HTERT RPE-1 (cell line): ENCODE measurements around the gene C20orf96.
"Not testable (repeated sequence)": the region's sequence is repeated elsewhere in the genome, so short reads cannot be mapped to it uniquely, and the experiment has no call there.

Source experiments
- in situ Hi-C: fragments of 300-500 bp; cut with MboI; formaldehyde crosslinking; loops from 4 replicates; pipeline ENCODE4 v1.14.3; 2020; ENCODE audit warnings: low sequenced_read_pairs

The C20orf96 gene

DNA sequence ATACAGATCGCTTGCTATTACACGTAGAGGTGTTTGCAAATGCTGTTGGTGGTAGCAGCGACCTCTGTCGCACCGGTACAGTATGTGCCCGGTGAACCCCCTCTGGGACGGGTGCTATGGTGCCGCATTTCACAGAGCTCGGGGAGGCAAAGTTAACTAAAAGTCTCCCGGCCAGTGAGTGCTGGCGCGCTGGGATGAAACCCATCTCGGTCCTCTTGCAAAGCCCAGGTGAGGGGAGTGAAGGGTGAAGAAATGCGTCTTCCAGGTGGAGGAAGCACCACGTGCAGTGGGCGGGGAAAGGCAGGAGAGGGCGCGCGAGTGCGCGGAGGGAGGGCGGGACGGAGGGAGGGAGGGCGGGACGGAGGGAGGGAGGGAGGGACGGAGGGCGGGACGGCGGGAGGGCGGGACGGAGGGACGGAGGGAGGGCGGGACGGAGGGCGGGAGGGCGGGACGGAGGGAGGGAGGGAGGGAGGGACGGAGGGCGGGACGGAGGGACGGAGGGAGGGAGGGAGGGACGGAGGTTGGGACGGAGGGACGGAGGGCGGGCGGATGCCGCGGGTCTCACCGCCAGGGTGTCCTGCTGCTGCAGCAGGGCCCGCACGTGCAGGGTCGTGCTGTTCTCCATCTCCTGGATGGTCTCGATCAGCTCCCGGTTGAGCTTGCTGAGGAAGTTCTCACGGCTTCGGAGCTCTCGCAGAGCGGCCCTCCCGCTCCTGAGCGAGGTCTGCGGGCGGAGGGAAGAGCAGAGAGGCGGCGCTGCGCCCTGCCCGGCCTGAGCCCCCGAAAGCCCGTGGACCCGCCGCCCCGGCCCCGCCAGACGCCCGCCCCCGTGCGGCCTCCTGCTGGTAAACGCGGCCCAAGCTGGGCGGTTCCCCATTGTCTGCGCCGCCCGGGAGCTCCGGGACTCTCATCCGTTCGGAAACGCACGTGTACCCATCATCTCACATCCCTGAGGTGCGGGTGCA is 11.7 kb downstream of the C20orf96 start:
- in situ Hi-C loops, result no loop called here

DNA sequence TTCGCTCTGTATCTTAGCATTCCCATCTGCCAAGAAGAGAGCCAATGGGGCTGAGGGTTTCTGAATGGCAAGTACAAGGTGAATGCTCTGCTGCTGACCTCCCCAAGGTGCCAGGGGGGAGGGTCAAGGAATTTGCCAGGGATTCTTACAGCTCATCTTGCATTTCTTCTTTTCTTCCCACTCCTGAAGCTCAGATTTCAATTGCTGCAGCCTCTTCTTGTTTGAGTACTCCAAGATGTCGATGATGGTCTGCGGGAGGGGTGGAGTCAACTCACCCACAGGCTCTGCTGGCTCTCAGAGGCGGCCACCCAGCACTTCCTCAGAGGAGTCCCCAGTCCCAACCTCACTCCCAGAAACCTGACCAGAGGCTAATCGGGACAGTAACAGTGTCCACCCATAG is 12.4 kb downstream of the C20orf96 start:
- in situ Hi-C loops, result no loop called here

DNA sequence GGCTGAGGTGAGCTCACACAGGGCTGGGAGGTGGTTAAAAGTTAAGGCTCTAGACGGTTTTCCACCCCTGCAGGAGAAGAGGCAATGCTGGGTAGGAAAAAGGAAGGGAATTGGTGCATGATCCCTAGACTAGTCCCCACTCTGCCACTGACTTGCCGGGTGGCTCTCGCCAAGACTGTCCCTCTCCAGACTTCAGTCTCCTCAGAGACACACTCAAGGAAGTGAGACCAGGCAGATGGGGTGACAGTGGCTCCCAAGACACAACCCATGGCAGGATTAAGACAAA is 13.1 kb downstream of the C20orf96 start:
- in situ Hi-C loops, result no loop called here

DNA sequence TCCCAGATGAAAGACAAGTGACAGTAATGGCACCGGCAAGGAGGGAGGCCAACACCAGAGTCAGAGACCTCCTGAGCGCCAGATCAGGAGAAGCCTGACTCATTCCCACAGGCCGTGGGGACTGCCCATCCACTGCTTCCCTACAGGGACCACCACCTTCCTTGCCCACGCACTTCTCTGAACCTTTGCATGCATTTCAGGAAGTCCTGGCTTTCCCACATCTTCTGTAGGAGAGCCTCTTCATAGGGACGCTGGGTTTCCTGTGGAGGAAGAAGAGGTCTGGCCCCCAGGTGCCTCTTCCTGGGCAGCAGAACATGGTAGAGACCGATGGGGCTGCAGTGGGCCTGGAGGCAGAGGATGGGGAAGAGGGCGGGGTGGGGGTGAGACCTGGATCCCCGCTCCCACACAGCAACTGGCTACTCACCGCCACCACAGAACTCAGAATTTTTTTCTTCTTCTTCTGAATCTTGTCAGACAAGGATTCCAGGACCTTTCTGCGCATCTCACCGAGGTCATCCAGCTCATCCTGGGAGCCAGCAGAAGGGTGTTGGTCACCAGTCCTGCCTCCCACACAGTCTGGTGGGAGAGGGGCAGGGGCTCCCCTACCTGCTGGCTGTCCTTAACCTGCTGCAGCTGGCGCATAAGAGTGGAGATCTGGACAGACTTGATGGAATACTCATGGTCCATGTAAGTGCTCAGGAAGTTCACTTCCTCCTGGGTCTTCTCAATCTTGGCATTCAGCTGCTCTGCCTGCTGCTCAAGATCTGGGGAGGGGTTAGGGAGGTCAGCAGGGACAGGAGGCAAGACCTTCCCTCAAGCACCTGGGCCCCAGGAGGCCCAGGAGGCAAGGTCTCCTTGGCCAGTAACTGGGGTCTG is 13.7 kb downstream of the C20orf96 start:
- in situ Hi-C loops, result no loop called here

DNA sequence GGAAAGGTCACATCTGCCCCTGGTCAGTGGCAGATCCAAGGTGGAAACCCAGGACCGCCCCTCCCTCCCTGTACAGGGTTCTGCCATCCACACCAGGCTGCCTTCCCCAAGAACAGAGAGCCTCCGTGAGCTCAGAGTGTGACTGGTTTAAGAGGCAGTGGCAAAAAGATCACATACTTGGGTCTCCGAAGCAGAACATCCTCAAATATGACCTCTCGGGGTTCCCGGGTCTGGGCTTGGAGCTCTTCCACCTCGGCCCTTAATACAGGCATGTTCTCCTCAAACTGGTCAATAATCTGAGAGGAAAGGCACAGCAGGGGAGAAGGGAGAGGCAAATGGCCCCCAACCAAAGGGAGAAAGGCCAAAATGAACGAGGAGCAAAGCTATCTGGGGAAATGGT is 14.8 kb downstream of the C20orf96 start:
- in situ Hi-C loops, result no loop called here

DNA sequence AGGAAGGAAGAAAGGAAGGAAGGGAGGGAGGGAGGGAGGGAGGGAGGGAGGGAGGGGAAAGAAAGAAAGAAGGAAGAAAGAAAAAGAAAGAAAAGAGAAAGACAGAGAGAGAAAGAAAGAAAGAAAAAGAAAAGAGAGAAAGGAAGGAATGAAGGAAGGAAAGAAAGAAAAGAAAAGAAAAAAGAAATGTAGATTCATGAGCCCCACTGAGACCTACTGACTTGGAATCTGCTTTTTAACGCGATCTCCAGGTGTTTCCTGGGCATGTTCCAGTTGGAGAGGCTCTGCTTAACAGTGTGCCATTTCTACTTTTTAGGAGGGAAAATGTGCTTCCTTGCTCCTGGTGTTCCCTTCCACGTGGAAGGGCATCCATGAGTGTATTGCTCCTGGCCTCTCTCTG is 16.7 kb downstream of the C20orf96 start:
- in situ Hi-C loops, result no loop called here

DNA sequence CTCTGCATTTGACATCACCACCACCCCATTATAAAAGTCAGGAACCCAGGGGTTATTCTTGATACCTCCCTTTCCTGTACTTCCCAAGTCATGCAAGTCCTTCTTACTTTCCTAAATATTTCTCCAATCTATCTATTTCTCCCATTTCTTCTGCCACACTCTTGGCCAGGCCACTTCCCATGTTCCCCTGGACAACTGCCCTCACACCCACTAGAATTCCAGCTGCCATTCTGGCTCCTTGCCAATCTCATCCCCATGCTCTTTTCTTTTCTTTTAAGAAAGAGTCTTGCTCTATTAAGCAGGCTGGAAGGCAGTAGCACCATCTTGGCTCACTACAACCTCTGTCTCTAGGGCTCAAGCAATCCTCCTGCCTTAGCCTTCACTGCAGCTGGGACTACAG is 17.8 kb downstream of the C20orf96 start:
- in situ Hi-C loops, result no loop called here

DNA sequence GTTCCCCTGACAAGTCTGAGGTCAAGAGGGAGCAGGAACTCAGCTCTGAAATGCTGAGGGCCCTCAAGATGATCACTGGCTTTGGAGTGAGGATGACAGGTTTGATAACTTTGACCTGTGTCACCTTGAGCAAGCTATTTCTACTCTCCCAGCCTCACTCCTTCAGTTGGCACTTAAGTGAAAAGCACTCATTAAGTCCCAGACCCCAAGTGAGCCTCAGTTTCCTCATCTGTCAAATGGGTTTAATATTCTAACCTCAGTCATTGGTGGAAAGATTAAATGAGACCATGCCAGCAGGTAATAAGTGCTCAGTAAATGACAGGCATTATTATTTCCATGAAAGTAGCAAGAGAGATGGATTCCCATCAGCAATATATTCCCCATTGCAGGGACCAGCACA is 19.0 kb downstream of the C20orf96 start:
- in situ Hi-C loops, result no loop called here

DNA sequence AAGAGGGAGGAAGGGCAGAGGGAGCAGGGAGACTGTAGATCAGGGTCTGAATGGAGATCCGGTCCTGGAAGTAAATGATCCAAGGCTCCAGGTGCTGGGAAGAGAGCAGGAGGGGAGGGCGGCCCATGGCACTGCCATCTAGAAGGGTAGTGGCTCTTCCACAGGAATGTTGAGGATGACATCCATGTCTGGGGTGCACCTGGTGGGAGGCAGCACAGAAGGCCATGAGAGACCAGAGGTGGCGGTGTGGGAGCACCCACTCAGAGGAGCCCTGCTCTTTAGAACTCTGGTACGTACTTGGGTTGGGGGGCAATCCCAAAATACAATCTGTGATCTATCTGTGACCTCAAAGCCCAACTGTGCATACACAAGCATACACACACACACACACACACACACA is 19.5 kb downstream of the C20orf96 start:
- in situ Hi-C loops, result no loop called here

DNA sequence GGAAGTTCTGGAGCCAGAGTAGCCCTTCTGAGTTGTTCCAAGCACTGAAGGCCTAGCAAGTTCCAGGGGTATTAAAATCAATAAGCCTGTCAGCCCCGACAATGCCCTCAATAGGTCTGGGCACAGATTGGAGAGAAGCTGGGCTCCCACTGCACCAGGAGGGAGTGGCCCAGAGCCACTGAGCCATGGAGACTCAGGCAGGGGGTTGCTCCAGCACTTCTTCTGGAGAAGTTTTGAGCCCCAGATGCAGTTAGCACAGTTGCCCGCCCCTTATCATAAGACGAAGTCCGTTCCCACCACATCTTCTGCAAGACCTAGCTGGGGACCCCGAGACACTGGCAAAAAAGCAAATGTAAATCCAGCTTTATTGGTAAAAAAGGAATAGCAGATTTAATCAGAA is 20.0 kb downstream of the C20orf96 start:
- in situ Hi-C loops, result no loop called here

DNA sequence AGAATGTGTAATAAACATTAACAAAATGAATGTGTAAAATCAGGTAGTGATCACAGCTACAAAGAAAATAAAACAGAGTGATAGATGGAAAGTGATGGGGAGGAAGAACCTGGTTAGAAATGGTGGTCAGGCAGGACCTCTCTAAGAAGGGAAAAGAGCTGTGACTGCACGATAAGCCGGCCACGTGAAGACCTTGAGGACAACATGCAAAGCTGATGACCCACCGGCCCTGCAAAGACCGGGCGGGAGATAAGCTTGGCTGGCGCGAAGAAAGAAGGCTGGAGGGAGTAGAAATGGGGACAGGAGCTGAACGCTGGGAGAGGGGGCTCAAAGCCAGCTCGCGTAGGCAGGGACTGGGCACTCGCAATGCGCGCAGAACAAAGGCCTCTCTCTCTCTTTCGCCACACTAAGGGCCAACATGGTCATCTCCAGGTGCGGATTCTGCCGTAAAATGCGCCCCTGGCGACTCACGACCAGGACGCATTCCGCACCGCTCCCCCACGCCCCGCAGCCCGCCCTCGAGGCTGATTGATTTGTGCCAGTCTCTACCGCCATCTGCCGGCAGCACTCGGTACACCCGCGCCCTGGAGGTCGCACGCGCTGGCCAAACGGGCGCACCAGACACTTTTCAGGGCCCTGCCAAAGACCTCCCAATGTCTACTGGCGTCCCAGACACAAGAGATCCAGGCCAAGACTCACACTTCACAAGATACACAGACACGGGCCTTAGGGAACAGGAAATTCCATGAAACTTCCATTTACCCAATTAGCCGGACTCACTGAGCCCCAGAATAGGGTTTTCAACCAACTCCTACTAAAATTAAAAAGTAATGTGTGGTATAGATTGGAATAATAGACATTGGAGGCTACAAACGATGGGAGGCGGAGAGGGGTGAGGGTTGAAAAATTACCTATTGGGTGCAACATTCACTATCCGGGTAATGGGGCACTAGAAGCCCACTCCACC is 23.7 kb downstream of the C20orf96 start:
- in situ Hi-C loops, result no loop called here

DNA sequence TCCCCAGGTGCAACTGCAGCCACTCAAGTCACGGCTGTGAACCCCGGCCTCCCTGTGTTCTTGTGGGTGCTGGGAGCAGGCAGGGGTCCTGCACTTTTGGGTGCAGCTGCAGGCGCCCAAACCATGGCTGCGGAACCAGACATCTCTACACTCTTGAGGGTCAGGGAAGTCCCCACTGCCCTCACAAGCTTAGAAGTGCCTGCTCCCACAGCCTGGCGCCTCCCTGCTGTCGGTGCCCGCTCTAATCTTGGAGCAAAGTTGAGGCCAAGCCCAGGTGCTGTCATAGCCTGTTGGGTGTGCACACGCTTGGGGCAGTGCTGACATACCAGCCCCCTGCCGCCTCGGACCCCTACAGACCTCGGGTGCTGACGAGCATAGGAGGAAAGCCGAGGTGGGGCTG is 26.8 kb downstream of the C20orf96 start:
- in situ Hi-C loops, result no loop called here

DNA sequence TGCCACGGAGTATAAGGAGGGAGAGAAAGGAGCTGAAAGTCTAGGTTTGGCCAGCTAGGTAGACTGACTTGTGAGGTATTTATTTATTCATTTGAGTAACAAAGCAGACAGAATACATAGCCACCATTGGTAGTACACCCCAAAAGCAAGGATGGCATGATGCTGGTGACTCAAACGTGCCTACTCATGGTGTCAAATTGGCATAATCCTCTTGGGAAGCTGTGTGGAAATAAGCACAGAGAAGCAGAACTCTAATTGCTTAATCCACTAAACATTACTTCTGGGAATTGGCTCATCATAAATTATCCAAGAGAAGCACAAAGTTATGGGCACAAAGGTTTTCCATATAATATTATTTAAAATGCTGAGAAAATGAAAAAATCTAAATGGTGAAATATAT is 30.6 kb downstream of the C20orf96 start:
- in situ Hi-C loops, result no loop called here

DNA sequence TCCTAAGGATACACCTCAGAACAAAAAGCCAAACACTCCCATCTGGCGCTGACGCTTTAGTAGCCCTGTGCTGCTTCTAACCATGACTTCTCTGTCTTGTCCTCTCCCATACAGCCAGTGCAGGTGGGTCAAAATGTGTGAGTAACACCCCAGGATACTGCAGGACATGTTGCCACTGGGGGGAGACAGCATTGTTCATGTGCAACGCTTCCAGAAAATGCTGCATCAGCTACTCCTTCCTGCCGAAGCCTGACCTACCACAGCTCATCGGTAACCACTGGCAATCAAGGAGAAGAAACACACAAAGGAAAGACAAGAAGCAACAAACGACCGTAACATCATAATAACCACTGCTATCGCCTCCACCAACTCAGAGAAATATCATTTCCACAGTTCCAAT is 31.6 kb downstream of the C20orf96 start:
- in situ Hi-C loops, result no loop called here

DNA sequence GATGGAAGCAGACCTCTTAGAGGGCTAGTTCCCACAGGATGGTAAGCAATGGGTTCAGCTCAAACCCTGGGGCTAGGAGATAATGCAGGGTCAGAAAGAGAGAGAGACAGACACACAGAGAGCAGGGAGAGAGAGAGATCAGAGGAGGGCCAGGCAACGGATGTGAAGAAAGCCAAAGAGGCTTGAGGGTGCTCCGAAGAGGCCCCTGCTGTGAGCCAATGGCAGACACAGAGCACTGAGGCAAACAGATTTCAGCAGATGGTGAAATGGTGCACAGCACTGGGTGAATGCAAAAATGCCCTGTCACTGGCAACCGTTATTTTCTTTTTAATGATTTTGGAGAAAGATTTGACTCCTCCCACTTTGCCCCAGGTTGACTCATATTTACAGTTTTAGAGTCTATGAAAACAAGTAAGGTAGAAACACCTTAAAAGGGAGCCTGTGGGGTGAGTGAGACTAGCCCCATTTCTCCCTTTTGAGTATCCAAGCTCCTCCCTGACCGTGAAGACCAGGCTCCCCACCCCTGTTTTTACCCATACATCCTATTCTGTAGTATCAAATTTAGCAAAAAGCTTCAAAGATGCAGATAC is 32.2 kb downstream of the C20orf96 start:
- in situ Hi-C loops, result no loop called here

DNA sequence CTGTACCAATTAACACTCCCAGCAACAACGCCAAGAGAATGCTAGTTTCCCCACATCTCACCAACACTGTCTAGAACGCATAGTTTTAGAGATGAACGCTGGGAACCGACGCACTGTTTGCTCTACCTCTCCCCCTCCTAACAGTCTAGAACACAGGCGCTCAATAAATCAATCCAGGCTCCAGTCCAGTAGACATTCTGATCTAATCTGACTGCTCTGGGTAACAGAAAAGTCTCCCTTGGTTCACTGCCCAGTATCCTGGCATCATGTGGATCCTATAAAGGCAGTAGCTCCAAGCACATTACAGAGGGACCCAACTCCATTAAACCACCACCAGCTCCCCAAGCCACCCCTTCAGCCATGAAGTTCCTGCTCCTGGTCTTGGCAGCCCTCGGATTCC is 33.1 kb downstream of the C20orf96 start, which contains the start of gene DEFB132:
TSS of gene DEFB132 (plus strand) at position 306 of the 400 bp plus-strand sequence. CDS start at position 361, 55 bp downstream.
- in situ Hi-C loops, result no loop called here

DNA sequence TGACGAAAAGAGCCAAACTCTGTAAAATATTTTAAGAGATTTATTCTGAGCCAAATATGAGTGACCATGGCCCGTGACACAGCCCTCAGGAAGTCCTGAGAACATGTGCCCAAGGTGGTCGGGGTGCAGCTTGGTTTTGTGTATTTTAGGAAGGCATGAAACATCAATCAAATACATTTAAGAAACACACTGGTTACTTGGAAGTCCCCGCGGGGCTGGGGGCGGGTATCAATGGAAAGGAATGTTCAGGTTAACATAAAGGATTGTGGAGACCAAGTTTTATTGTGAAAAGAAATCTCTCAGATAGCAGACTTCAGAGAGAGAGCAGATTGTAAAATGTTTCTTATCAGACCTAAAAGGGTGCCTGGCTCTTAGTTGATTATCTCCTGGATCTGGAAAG is 37.1 kb downstream of the C20orf96 start:
- in situ Hi-C loops, result not testable (repeated sequence)

DNA sequence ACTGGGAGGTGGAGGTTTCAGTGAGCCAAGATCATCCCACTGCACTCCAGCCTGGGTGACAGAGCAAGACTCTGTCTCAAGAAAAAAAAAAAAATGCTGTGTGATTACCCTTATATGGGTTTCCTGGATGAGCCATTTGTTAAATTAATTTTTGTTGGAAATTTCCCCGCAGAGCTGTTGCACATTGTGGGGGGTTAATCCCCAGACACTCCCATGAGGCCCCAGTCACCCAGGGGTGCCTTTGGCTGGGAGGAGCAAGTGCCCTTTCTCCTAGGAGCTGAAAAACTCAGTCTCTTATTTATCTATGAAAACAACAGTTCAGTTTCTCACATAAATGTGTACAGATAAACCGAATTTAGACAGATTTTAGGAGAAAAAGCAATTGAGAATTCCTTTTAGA is 37.7 kb downstream of the C20orf96 start:
- in situ Hi-C loops, result no loop called here

DNA sequence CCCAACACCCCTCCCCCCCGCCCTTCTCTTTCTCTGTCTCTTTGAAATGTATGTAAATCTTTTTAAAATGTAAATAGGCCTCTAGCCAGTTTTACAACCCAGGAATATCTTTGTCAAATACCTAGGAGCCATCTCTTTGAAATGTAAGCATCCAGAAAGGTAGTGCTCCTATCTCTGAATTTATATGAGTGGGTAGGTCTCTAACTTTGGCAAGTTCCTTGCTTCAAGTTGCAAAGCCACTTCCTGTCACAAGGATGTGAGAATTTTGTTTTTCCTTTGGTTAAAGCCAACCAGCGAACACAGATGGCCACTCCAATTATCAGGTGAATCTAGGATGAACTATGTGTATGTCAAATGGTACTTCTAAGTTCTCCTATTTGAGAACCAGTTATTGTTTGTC is 39.2 kb downstream of the C20orf96 start:
- in situ Hi-C loops, result no loop called here

DNA sequence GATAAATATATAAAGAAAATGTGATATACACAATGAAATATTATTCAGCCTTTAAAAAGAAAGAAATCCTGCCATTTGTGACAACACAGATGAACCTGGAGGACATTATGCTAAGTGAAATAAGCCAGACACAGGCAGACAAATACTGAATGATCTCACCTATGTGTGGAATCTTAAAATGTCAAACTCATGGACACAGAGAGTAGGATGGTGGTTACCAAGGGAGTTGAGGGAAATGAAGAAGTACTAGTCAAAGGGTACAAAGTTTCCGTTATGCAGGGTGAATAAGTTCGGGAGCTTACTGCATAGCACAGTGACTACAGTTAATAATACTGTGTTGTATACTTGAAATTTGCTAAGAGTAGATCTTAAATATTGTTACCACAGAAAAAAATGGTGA is 47.6 kb downstream of the C20orf96 start:
- in situ Hi-C loops, result no loop called here
